T follicular helper cell (primary cell): ENCODE measurements around the gene MYO10.
A peak's percentile ranks its signal among the peaks of the same experiment; 100 is the strongest.

Source experiments
- DNase-seq: peaks from one replicate; pipeline ENCODE4 v3.0.0-alpha.2; 2020; ENCODE audit warnings: low read depth

MYO10 gene

DNA sequence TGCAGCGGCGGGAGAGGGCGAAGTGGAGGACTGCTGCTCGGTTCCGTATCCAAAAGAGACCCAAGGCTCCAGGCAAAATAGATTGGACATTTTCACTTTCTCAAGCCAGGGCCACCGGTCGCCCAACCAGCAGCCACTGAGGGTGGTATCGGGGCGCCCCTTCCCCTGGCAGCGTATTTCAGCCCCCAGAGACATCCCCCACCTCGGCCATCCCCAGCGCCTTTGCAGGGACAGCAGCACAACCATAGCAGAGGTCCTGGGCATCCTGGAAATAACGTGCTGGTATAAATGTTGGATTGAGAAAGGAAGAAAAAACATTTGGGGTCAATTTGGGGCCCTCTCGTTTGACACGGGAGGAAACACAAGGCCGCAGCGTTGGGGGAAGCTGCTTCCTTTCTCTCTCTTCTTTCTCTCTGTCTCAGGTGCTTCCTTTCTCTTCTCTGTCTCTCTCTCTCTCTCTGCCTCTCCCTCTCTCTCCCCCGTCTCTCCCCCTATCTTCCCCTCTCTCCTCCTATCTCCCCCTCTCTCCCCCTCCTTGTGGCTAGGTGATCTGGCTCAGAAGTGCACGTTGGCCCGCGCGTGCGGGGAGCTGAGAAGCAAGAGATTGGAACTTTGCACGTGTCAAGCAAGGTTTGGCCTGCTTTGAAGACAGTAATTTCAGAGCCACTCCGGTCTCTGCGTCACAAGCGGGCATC, 318.7 kb downstream of the MYO10 start:
- DNase-seq: peak; percentile 44

- peak; percentile 80 for DNase-seq
Observed at GRCh38 chr5:16616536-16617273, 319.4 kb downstream of the MYO10 start, which contains the start of gene RETREG1. Gene RETREG1 (minus strand): TSS chr5:16616997. CDS start chr5:16616971, 26 bp downstream.

GRCh38 chr5:16615741-16616535, 320.1 kb downstream of the MYO10 start:
- no peak for DNase-seq

DNA sequence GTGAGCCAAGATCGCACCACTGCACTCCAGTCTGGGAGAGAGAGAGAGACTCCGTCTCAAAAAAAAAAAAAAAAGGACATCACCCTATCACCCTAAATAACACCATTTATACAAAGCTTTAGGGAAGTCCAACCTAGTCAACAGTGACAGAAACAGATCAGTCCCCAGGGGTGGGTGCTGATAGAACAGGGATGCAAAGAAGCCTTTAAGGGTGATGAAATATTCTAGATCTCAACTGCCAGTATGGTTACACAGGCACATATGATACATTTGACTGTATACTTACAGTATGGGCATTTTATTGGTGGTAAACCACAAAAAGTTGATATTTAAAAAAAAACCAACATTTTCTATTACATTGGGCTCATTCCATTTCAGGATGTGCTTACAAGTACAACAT, 324.1 kb downstream of the MYO10 start:
- DNase-seq: no peak
